GM12864 (cell line): ENCODE results near the gene RCE1.
A peak's percentile ranks its signal among the peaks of the same experiment; 100 is the strongest.

Experiments used
- DNase-seq: peaks from one replicate; pipeline ENCODE4 v3.0.0-alpha.2; 2011; ENCODE audit warnings: low read depth
- H3K4me3 ChIP-seq: 2 replicates; pipeline ENCODE4 v1.5.1; 2011; ENCODE audit warnings: mild to moderate bottlenecking, low read depth, low read length, control low read depth
- CTCF ChIP-seq: IDR thresholded peaks from 2 replicates; pipeline ENCODE4 v1.5.1; 2011; ENCODE audit warnings: low read depth, mild to moderate bottlenecking, moderate library complexity, low read length, control low read depth, inconsistent platforms; ENCODE audit errors: missing control alignments

Gene RCE1

GRCh38 chr11:66844496-66845142 lies 1.4 kb downstream of the RCE1 start:
- TF ChIP-seq CTCF, result no peak
- H3K4me3 ChIP-seq, result peak overlapping the region; percentile 65; the same call in 1 of the 2 replicates

DNA sequence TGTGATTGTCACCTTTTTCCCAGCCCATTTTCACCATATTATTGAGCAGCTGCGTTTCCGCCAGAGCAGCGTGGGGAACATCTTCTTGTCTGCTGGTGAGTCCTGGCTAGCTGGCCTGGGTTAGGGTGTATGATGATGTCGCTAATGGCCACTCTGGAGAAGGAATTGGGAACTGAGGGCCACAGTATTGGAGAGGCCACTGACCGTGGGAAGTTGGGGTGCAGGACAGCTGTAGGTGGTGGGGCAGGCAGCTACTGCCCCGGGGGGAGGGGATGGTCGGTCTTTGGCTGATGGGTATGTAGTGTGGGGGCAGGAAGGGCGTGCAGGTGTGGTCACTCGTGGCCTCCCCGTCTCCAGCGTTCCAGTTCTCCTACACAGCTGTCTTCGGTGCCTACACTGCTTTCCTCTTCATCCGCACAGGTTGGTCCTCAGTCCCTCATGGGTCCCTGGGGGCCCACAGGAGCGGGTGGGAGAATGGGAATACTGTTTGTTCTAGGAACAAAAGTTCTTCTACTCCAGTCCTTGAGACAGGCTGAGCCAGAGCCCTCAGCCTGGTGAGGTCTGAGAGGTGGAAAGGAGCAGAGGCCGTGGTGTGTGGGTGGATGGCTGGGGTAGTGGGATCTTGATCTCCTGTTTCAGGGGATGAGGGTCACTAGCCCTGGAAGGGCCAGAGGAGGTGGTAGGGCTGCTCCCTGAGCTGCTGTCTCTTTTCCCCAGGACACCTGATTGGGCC lies 2.1 kb downstream of the RCE1 start:
- H3K4me3 ChIP-seq, result no peak overlapping the region
- no peak for DNase-seq
- no peak for TF ChIP-seq CTCF

More at GRCh38 chr11:66844496-66845142, 1.4 kb downstream of the RCE1 start:
- DNase-seq, result no peak

GRCh38 chr11:66845876-66846212 lies 2.6 kb downstream of the RCE1 start:
- no peak for DNase-seq
- no peak for TF ChIP-seq CTCF
- no peak overlapping the region for H3K4me3 ChIP-seq

DNA sequence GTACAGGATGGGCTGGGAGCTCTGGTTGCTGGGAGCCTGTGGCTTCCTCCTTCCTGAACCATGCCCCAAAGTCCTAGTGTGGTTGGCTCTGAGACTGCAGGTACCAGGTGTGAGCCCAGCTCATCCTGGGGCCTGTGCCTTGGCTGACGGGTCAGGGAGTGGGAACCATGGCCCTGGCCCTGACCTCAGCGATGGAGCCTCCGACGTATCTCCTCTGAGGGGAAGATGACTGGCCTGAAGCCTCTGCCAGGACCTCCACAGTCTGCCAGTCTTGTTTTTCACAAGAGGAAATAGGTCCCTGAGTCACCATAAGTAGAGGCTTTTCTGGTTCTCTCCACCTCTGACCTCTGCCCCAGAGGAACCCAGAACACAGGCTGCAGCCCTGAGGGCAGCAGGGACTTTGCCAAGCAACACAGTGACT lies 3.4 kb downstream of the RCE1 start:
- H3K4me3 ChIP-seq, result no peak overlapping the region
- no peak for TF ChIP-seq CTCF
- no peak for DNase-seq

DNA sequence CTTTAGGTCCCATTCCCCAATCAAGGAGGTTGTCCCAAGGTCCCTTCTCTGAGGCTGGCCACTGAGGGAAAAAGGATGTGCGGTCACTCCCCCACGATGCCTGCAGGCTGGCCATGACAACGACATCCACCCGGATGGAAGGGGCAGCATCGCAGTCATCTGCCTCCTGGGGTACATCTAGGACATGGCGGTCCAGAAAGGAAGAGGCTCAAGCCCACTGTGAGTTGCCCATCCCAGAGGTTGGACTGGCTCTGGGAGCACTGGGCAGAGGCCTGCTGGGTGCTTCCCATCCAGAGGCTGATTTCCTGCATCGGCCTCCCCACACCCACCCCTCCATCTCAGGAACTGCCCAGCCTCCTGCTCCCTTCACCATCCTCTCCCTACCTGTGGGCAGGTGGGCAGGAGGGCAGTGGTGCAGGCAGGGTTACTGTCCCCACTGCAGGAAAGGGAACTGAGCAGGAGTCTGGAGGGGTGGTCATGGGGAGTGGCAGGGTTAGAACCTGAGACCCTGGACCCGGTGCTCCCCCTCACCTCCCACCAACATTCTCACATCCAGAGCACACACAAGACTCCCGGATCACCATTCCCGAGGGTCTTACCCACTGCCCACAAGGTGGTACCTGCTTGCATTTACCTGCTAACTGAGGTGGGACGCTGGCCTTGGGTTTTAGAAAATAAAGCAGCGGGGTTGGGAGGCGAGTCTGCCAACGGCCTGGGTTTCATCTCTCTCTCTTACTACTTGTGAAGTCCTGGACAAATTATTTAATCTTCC lies 4.4 kb downstream of the RCE1 start:
- no peak overlapping the region for H3K4me3 ChIP-seq
- no peak for DNase-seq
- TF ChIP-seq CTCF, result no peak

GRCh38 chr11:66848671-66849500 lies 5.6 kb downstream of the RCE1 start:
- TF ChIP-seq CTCF, result no peak
- no peak overlapping the region for H3K4me3 ChIP-seq
- DNase-seq, result no peak
